Tibial nerve (tissue), 4 donors: ENCODE data around the gene ING3.

ENCODE experiments used
- CTCF ChIP-seq, 5 experiments: fragments of 200-600 bp in 3 of 5; fragments of 450-650 bp in 2 of 5; sonication (generic) in 3 of 5; IDR thresholded peaks; one replicate each; pipeline ENCODE4 v1.5.1; 2016 to 2019; ENCODE audit warnings: antibody characterized with exemption in 5 of 5, mild to moderate bottlenecking in 3 of 5, moderate library complexity in 2 of 5
- EP300 ChIP-seq, 2 donors: sonication (generic); formaldehyde crosslinking; IDR thresholded peaks; one replicate each; pipeline ENCODE4 v1.6.1; 2017; ENCODE audit warnings: antibody characterized with exemption in 2 of 2, mild to moderate bottlenecking in 1 of 2
- POLR2A ChIP-seq, 2 donors: fragments of 450-650 bp; IDR thresholded peaks; one replicate each; pipeline ENCODE4 v1.6.1; 2017; ENCODE audit warnings: antibody characterized with exemption in 2 of 2, mild to moderate bottlenecking in 2 of 2, moderate library complexity in 2 of 2

- no peak for TF ChIP-seq CTCF (IDR thresholded peaks at IDR 0.05)
- no peak for TF ChIP-seq POLR2A (IDR thresholded peaks at IDR 0.05)
- no peak for TF ChIP-seq EP300 (IDR thresholded peaks at IDR 0.05)
Observed at GRCh38 chr7:120920591-120921274, 29.8 kb upstream of the ING3 start.
